Activated CD4-positive, alpha-beta T cell treated with anti-CD3 and anti-CD28 coated beads, Interleukin-2, Interleukin-4, amounts not matched to agents 100 ng/mL and 50 ng/mL, durations not matched to agents 16 hours and 8 hours (primary cell): Measurements from ENCODE around the gene ITPRID1.
A peak's percentile ranks its signal among the peaks of the same experiment; 100 is the strongest.
"Not testable (repeated sequence)": the region's sequence is repeated elsewhere in the genome, so short reads cannot be mapped to it uniquely, and the experiment has no call there.

Experiments
- DNase-seq: peaks from one replicate; pipeline ENCODE4 v3.0.0-alpha.2; 2020; ENCODE audit warnings: low spot score

The ITPRID1 gene

GRCh38 chr7:31513790-31514189 lies at the start of gene ITPRID1:
TSS of gene ITPRID1 (plus strand) at chr7:31514090. CDS start at chr7:31553025, 38,935 bp downstream.
- no peak for DNase-seq

- no peak for DNase-seq
Observed at GRCh38 chr7:31464601-31465000, 49.3 kb upstream of the ITPRID1 start.

GRCh38 chr7:31465285-31465684 lies 48.6 kb upstream of the ITPRID1 start:
- no peak for DNase-seq

- no peak for DNase-seq
Observed at GRCh38 chr7:31466036-31466435, 47.9 kb upstream of the ITPRID1 start.

- DNase-seq, result not testable (repeated sequence)
Observed at GRCh38 chr7:31470883-31471282, 43.0 kb upstream of the ITPRID1 start.

GRCh38 chr7:31475368-31475767 lies 38.5 kb upstream of the ITPRID1 start:
- DNase-seq, result no peak

GRCh38 chr7:31476073-31476745 lies 37.7 kb upstream of the ITPRID1 start:
- no peak for DNase-seq

- no peak for DNase-seq
Observed at GRCh38 chr7:31476941-31477677, 36.8 kb upstream of the ITPRID1 start.

GRCh38 chr7:31478018-31478417 lies 35.9 kb upstream of the ITPRID1 start:
- DNase-seq, result no peak

GRCh38 chr7:31478721-31479120 lies 35.2 kb upstream of the ITPRID1 start:
- no peak for DNase-seq

GRCh38 chr7:31487071-31487470 lies 26.8 kb upstream of the ITPRID1 start:
- no peak for DNase-seq

- no peak for DNase-seq
Observed at GRCh38 chr7:31487476-31487875, 26.4 kb upstream of the ITPRID1 start.

- peak; percentile 65 for DNase-seq
Observed at GRCh38 chr7:31488562-31489203, 25.2 kb upstream of the ITPRID1 start.

GRCh38 chr7:31490796-31491314 lies 23.0 kb upstream of the ITPRID1 start:
- DNase-seq, result no peak

- no peak for DNase-seq
Observed at GRCh38 chr7:31492086-31492485, 21.8 kb upstream of the ITPRID1 start.

GRCh38 chr7:31493714-31494181 lies 20.1 kb upstream of the ITPRID1 start:
- no peak for DNase-seq

- DNase-seq, result no peak
Observed at GRCh38 chr7:31494421-31494820, 19.5 kb upstream of the ITPRID1 start.

GRCh38 chr7:31495653-31496052 lies 18.2 kb upstream of the ITPRID1 start:
- no peak for DNase-seq

GRCh38 chr7:31497516-31497915 lies 16.4 kb upstream of the ITPRID1 start:
- no peak for DNase-seq

GRCh38 chr7:31500656-31501055 lies 13.2 kb upstream of the ITPRID1 start:
- no peak for DNase-seq

GRCh38 chr7:31508823-31509222 lies 5.1 kb upstream of the ITPRID1 start:
- no peak for DNase-seq

GRCh38 chr7:31512166-31512565 lies 1.7 kb upstream of the ITPRID1 start:
- no peak for DNase-seq
